HL-60 (cell line): ENCODE results near the gene ARMH2.

Experiments used
- GABPA ChIP-seq: IDR thresholded peaks from 2 replicates; pipeline ENCODE4 v1.6.1; 2012; ENCODE audit warnings: low read depth
- POLR2AphosphoS5 ChIP-seq: IDR thresholded peaks from 2 replicates; pipeline ENCODE4 v1.6.1; 2012; ENCODE audit warnings: low read depth
- TF ChIP-seq, protein P1 (sequence below): IDR thresholded peaks from one replicate; pipeline ENCODE4 v1.5.1; 2011; ENCODE audit warnings: low read length, control low read depth, inconsistent platforms; ENCODE audit not compliant: insufficient read depth

DNA sequence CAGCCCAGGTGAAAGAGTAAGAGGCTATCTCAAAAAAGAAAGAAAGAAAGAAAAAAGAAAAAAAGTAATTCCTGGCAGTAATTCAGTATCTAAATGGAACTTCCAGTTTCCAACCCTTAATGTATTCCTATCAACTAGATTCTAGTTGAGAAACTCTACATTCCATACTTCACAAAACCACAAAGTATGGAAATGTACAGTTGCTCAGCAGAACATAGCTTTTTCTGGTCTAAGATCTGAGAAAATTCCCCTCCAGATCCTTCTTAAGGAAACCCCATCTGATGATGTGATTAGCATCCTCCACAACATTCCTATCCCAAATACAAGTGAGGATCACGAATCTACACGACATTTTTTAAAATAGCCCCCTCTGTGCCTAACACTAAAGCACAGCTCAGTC, 3.6 kb downstream of the ARMH2 start:
- TF ChIP-seq, protein P1, sequence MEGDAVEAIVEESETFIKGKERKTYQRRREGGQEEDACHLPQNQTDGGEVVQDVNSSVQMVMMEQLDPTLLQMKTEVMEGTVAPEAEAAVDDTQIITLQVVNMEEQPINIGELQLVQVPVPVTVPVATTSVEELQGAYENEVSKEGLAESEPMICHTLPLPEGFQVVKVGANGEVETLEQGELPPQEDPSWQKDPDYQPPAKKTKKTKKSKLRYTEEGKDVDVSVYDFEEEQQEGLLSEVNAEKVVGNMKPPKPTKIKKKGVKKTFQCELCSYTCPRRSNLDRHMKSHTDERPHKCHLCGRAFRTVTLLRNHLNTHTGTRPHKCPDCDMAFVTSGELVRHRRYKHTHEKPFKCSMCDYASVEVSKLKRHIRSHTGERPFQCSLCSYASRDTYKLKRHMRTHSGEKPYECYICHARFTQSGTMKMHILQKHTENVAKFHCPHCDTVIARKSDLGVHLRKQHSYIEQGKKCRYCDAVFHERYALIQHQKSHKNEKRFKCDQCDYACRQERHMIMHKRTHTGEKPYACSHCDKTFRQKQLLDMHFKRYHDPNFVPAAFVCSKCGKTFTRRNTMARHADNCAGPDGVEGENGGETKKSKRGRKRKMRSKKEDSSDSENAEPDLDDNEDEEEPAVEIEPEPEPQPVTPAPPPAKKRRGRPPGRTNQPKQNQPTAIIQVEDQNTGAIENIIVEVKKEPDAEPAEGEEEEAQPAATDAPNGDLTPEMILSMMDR: no peak
- TF ChIP-seq GABPA (no peak), POLR2AphosphoS5 (no peak)
